Erythroblast (primary cell): ENCODE results near the gene SHB.

Source experiments
- DNase-seq, 2 experiments: peaks; one replicate each; lab custom pipeline; 2025; lab: John Stamatoyannopoulos, UW
- GATA1 ChIP-seq: IDR thresholded peaks from 2 replicates; pipeline ENCODE4 v1.6.1; 2011; ENCODE audit warnings: low read depth, mild to moderate bottlenecking, control low read depth, low read length, moderate library complexity
- POLR2A ChIP-seq: IDR thresholded peaks from 2 replicates; pipeline ENCODE4 v1.6.1; 2011; ENCODE audit warnings: mild to moderate bottlenecking, low read length

The SHB gene

DNA sequence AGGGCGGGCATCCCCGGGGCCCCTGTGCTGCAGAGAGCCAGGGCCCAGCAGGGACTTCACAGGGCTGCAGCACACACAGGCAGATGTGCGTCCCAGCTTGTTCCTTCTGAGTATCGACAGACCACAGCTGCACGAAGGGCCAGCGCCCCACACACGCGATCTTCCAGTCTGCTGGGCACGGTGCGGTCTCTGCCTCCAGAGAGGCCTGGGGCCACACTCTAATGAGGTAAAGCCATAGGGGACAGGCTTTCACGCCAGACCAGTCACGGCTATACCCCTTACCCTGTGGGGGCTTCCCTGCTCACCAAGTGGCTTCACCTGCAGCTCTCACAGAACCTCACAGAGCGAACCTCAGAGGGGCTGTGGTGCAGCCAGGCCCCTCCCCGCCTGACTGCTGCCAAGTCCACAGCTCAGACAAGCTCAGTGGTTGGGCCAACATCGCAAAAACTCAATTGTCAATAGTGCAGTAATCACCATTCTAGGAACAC lies 82.2 kb downstream of the SHB start:
- DNase-seq: no peak
- TF ChIP-seq POLR2A (no peak), GATA1 (no peak)

DNA sequence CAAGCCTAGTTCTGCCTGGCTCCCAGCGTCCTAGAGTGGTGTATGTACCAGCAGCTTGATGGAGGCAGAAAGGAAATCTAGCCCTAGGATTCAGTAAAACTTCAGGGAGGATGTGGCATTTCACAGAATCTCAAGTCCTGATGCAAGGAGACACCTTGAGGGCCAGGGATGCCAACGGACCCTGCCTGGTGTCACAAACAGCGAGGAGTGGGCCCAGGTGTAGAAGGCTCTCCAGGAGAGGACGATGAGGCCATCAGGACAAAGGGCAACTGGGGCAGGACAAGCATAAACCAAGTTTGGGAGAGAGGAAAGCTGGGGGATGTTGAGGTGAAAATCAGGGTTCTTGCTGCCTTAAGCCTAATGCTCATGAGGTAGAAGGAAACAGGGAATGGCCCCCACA lies 83.0 kb downstream of the SHB start:
- TF ChIP-seq GATA1 (no peak), POLR2A (no peak)
- no peak for DNase-seq

DNA sequence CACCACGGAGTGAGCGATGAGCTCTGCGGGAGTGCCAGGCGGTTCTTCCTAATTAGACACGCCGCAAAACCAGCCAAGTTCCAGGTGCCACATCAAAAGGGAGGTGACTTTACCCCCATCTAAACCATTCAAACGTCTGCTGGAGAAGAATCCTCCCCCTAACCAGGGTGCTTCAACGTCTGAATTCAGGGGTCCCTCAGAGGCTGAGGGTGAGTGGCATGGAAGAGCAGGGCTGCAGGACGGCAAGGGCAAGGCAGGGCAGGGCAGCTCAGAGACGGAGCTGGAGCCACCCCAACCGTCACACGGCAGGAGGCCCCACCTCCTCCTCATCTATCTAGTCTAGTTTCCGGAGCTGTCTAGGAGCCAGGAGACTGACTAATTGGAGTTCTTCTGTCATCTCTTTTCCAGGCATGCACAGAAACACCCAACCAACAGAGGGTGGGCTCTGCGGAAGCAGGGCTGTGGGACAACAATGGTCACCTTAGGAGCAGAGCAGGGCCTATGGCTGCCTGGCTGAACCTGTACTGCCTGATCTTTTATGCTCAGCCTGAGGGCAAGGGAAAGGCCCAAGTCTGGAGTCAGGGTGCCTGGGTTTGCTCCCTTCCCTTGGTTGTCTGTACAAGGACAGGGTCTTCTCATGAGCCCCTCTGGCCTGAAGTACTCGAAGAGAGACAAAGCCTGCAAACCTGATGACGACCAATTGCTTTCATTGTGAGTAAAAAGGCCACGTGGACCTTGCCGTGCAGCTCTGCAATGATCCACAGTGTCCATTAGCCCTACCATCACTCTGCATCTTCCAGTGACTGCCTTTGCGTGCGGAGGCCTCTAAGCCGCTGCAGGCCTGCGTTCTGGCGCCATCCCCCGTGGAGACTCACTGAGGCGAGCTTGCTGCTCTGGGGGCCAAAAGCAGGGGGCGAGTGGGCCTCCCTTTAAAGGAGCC lies 84.1 kb downstream of the SHB start:
- TF ChIP-seq POLR2A (no peak), GATA1 (no peak)
- DNase-seq: peak; percentile 22 to 47

DNA sequence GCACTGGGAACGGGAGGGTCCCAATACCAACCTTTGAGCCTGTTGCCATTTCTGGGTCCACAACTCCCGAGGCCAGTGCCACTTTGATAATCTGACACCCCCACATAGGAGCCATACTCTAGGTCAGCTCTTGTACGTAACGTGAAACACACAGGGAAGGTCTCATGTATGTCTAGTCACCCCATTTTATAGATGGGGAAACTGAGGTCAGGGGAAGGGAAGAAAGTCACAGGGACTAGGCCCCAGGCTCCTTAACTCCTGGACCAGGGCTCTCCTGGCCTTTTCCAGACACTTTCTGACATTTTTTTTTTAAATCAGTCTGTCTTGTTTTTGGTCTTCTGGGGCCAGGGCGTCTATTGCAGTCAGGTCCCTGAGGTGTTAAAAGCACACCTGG lies 84.8 kb downstream of the SHB start:
- no peak for DNase-seq
- TF ChIP-seq GATA1: no peak
- no peak for TF ChIP-seq POLR2A

- no peak for DNase-seq
- TF ChIP-seq POLR2A (no peak), GATA1 (no peak)
Observed at GRCh38 chr9:37983381-37984067, 85.5 kb downstream of the SHB start.

GRCh38 chr9:37979844-37980243 lies 89.2 kb downstream of the SHB start:
- TF ChIP-seq POLR2A (no peak), GATA1 (no peak)
- no peak for DNase-seq

- TF ChIP-seq POLR2A: no peak
- TF ChIP-seq GATA1: no peak
- no peak for DNase-seq
Observed at GRCh38 chr9:37978983-37979382, 90.0 kb downstream of the SHB start.

DNA sequence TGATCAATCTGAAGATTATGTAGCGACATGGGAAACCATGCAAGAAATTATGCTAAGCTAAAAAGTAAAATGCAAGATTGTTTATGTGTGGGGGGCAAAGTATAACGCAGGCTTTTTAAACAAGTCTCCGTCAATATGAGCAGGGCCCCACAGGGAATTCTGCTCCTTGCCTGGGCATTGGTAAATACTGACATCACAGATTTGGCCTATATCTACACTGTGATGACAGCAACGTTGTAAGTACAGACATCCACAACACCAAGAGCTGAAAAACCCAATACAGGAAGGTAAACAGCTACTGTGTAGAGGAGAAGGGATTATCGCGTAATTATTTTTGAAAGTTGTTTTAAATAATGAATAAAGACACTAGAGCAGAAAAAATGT lies 90.6 kb downstream of the SHB start:
- no peak for DNase-seq
- TF ChIP-seq GATA1: no peak
- TF ChIP-seq POLR2A: no peak

DNA sequence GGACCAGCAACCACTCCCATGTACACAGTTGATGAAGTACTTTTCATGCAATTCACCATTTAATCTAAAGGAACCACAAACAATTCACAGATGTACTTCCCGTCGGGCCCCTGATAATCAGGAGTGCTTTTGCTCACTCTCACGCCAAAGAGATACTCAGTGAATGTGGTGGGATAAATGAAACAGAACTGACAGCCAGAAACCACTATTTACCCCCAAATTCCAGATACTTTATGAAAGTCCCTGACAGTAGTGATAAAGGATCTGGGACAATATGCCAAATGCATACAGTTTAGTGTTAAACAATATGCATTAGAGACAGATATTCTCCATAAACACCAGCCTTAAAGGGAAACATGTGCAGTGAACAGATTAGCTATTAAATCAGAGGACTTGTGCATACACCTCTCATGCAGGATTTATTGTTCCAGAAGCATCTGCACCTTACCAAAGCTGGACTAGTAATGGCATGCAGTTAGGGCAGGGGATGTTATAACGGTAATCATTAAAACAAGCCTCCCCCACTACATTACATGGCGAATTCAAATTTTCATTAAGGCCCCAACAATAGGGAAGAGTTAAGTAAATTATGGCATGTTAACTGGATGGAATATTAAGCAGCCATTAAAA lies 91.1 kb downstream of the SHB start:
- TF ChIP-seq GATA1 (no peak), POLR2A (no peak)
- no peak for DNase-seq

DNA sequence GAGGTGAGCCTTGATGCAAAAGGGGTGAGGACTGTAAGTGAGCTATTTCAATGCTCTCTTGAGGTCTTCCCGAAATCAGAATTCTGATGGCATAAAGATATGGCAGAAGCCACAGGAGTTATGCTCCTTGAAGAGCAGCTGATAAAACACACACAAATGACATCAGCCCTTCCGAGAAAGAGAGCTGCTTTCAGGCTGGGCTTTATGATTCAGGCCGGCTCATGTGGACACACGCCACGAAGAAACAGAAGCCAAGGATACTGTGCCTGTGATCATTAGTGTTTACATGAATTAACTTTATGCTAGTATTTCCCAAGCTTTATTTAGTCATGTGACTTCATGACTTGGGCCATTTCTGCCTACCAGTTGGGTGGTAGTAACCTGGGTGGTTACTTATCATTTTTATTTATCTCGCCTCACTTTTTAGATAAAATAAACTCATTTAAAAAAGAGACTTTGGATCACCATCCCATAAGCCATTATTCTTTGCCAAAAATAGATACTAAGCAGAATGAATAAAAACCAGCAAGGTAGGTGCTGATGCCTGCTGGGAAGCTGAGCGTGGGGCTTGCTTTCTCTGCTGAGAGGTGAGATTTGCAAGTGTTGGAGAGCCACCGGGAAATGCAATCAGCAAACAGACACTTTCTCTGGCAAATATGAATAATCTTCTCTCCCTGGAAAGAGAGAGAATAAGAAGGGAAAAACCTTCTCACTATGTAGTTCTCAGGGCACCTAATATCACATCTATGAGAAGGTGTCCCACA lies 92.1 kb downstream of the SHB start:
- DNase-seq: peak in 1 of 2 experiments; percentile 63
- no peak for TF ChIP-seq GATA1
- no peak for TF ChIP-seq POLR2A

GRCh38 chr9:37975639-37976038 lies 93.4 kb downstream of the SHB start:
- TF ChIP-seq POLR2A (no peak), GATA1 (no peak)
- no peak for DNase-seq

DNA sequence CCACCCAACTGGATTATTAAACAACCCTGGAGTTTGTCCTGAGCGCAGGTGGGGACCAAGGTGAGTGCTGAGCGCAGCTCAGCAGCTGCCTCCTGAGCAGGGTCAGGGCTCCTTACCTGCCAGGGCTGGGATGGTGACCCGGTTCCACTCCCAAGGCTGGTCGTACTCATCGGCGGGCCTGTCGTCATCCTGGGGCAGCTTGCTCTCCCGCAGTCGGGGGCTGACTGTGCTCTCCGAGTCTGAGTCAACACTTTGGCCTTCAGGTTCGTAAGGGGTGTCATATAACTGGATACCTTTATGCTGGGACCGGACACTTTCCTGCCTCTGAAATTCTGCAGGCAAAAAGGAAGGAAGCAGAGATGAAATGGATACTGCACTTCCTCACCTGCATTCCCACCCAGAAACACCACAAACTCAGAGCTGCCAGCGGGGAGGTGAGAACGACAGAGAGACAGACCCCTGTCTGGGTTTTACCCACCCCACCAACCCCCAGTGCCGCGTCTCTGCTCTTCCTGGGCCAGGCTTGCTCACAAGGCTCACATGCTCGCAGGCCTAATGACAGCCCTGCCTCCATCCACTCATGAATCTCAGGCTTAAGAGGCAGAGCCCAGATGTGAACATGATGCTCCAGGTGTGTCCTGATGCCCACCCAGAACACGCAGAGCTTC lies 94.4 kb downstream of the SHB start:
- TF ChIP-seq POLR2A: no peak
- TF ChIP-seq GATA1: no peak
- DNase-seq: no peak

DNA sequence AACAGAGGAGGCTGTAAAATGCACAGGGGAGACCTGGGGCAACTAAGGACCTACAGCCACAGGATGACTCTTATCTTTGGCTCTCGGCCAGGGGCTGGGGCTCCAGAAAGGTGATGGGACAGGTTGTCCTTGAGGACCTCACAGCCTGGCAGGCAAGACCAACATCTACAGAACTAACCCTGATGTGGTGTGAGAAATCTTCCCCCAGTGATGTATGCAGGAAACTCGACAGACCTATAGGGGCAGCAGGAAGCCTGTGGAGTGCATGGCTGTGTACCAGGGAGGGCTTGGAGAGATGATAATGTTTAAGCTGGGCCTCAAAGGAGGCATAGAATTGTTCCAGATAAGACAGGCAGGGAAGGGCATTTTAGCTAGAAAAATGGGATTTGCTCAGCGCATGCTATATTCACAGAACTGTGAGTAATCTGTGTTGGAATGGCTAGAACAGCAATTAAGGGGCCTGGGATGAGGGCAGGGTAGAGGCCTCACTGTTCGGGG lies 96.6 kb downstream of the SHB start:
- peak; percentile 43 to 57 for DNase-seq
- TF ChIP-seq GATA1 (no peak), POLR2A (no peak)
